Endothelial cell of umbilical vein (primary cell): Measurements from ENCODE around the gene CAMK2D. TPM values are rescaled to one million over a fixed set of nuclear protein-coding genes. Genes with fewer than 3 reads are reported as not detected.

Experiments
- BruUV-seq: library from RNA; stranded (reverse); fragments of 400-500 nt; replicated peaks from 2 replicates; lab custom pipeline; 2021; lab: Mats Ljungman, UMichigan
- CTCF ChIA-PET: fragments of 300-600, 350-600 bp; sonication (Branson Sonifier 250); formaldehyde crosslinking; loops from one replicate; lab custom pipeline; 2021; ENCODE audit warnings: antibody characterized with exemption, inconsistent platforms; lab: Charles Lee
- POLR2A ChIA-PET: fragments of 300-600, 350-600 bp; sonication (Branson Sonifier 250); formaldehyde crosslinking; loops from one replicate; lab custom pipeline; 2021; ENCODE audit warnings: antibody characterized with exemption, inconsistent platforms; lab: Charles Lee
- DNase-seq: peaks from one replicate; pipeline ENCODE4 v3.0.0-alpha.2; 2011; ENCODE audit warnings: low read depth, low spot score
- FAIRE-seq: peaks from 2 replicates; lab custom pipeline; 2011; peaks lifted over from hg19 to GRCh38; lab: Jason Lieb, UNC
- H2AFZ ChIP-seq: 2 replicates; pipeline ENCODE4 v1.6.0; 2012; ENCODE audit warnings: low read depth, low read length, control low read depth, inconsistent platforms
- H3K27ac ChIP-seq: 2 replicates; pipeline ENCODE4 v1.5.1; 2011; ENCODE audit warnings: low read depth, mild to moderate bottlenecking, control low read depth, low read length, moderate library complexity; ENCODE audit not compliant: insufficient read depth
- H3K27me3 ChIP-seq, 2 experiments: 2 replicates each; pipeline versions ENCODE4 v1.6.0 to v1.6.1; 2011; ENCODE audit warnings: low read length in 2 of 2, mixed read lengths in 1 of 2; ENCODE audit not compliant: control insufficient read depth in 2 of 2, insufficient read depth in 2 of 2
- H3K36me3 ChIP-seq, 2 experiments: 2 replicates in 1 of 2; 3 replicates in 1 of 2; pipeline ENCODE4 v1.5.1; 2011; ENCODE audit warnings: low read length in 2 of 2, mild to moderate bottlenecking in 1 of 2, moderate library complexity in 1 of 2; ENCODE audit not compliant: control insufficient read depth in 2 of 2, insufficient read depth in 2 of 2; ENCODE audit errors: extremely low read depth in 1 of 2
- H3K4me1 ChIP-seq: 3 replicates; pipeline ENCODE4 v1.5.1; 2011; ENCODE audit warnings: mild to moderate bottlenecking, low read length; ENCODE audit not compliant: control insufficient read depth, insufficient read depth; ENCODE audit errors: extremely low read depth
- H3K4me2 ChIP-seq: 2 replicates; pipeline ENCODE4 v1.6.1; 2011; ENCODE audit warnings: low read length, control low read depth, mixed read lengths; ENCODE audit not compliant: insufficient read depth
- H3K4me3 ChIP-seq, 3 experiments: fragments of 200-600 bp in 1 of 3; sonication (generic), shearing (Covaris generic) in 1 of 3; replicated peaks in 1 of 3; 2 replicates each; pipeline ENCODE4 v1.5.1; 2011 to 2016; ENCODE audit warnings: control low read depth in 3 of 3, low read length in 3 of 3, mild to moderate bottlenecking in 2 of 3, inconsistent platforms in 1 of 3, low read depth in 1 of 3, moderate library complexity in 1 of 3; ENCODE audit not compliant: insufficient read depth in 1 of 3
- H3K79me2 ChIP-seq: 2 replicates; pipeline ENCODE4 v1.6.0; 2012; ENCODE audit warnings: low read length, inconsistent platforms; ENCODE audit not compliant: control insufficient read depth, insufficient read depth
- H3K9ac ChIP-seq: replicated peaks from 2 replicates; pipeline ENCODE3; 2011; ENCODE audit warnings: low read length, control low read depth; ENCODE audit not compliant: insufficient read depth; ENCODE audit errors: extremely low read depth
- H3K9me1 ChIP-seq: replicated peaks from 3 replicates; pipeline ENCODE4 v1.6.0; 2011; ENCODE audit warnings: mild to moderate bottlenecking, low read length; ENCODE audit not compliant: control insufficient read depth, insufficient read depth; ENCODE audit errors: extremely low read depth
- H3K9me3 ChIP-seq: replicated peaks from 2 replicates; pipeline ENCODE4 v1.5.1; 2012; ENCODE audit warnings: low read length, inconsistent platforms; ENCODE audit not compliant: control insufficient read depth, insufficient read depth
- H4K20me1 ChIP-seq: replicated peaks from 2 replicates; pipeline ENCODE3; 2011; ENCODE audit warnings: mild to moderate bottlenecking, low read length; ENCODE audit not compliant: control insufficient read depth, insufficient read depth; ENCODE audit errors: extremely low read depth
- CTCF ChIP-seq, 2 donors: IDR thresholded peaks; 1 replicate in 1 of 2; 2 replicates in 1 of 2; pipeline ENCODE4 v1.5.1; 2011; ENCODE audit warnings: low read length in 2 of 2, mild to moderate bottlenecking in 2 of 2, moderate library complexity in 2 of 2, control low read depth in 1 of 2, inconsistent platforms in 1 of 2, low read depth in 1 of 2; ENCODE audit not compliant: insufficient read depth in 1 of 2; ENCODE audit errors: extremely low read depth in 1 of 2
- EZH2 ChIP-seq: IDR thresholded peaks from 2 replicates; pipeline ENCODE4 v1.6.1; 2012; ENCODE audit warnings: borderline replicate concordance, low read depth, mild to moderate bottlenecking, moderate library complexity, low read length, inconsistent platforms; ENCODE audit not compliant: severe bottlenecking
- FOS ChIP-seq: IDR thresholded peaks from 2 replicates; pipeline ENCODE4 v1.6.1; 2011; ENCODE audit warnings: mild to moderate bottlenecking, low read length, moderate library complexity, borderline replicate concordance; ENCODE audit not compliant: insufficient read depth
- GATA2 ChIP-seq: IDR thresholded peaks from 2 replicates; pipeline ENCODE4 v1.7.0; 2011; ENCODE audit warnings: low read depth, mild to moderate bottlenecking, moderate library complexity, mixed read lengths, low read length; ENCODE audit not compliant: insufficient read length, insufficient read depth
- JUN ChIP-seq: IDR thresholded peaks from 2 replicates; pipeline ENCODE4 v1.6.1; 2011; ENCODE audit warnings: borderline replicate concordance, low read depth; ENCODE audit not compliant: insufficient read length, insufficient read depth
- MAX ChIP-seq: IDR thresholded peaks from 2 replicates; pipeline ENCODE4 v1.6.1; 2011; ENCODE audit not compliant: insufficient read depth, insufficient read length
- MYC ChIP-seq: IDR thresholded peaks from one replicate; pipeline ENCODE4 v1.6.1; 2011; ENCODE audit warnings: mild to moderate bottlenecking, low read depth, low read length
- POLR2A ChIP-seq: IDR thresholded peaks from 2 replicates; pipeline ENCODE4 v1.6.1; 2012; ENCODE audit warnings: low read depth, mild to moderate bottlenecking, control low read depth, low read length
- POLR2AphosphoS5 ChIP-seq: IDR thresholded peaks from 2 replicates; pipeline ENCODE4 v1.6.1; 2012; ENCODE audit warnings: low read depth, mild to moderate bottlenecking, control low read depth, low read length, moderate library complexity; ENCODE audit not compliant: insufficient read depth
- dilution Hi-C: fragments of 300-500 bp; cut with MboI; formaldehyde crosslinking; loops from one replicate; pipeline ENCODE4 v1.15.0; 2019; ENCODE audit warnings: low sequenced_read_pairs; ENCODE audit not compliant: extremely low pct_ligation_motif_present
- intact Hi-C: fragments of 100-400 bp; cut with micrococcal nuclease; formaldehyde crosslinking; loops from one replicate; pipeline ENCODE4 v1.10.0; 2022
- polyA plus RNA-seq, 4 experiments: library from polyadenylated mRNA; depleted of rRNA in 3 of 4; stranded (reverse) in 3 of 4; unstranded in 1 of 4; fragments of >200 nt; gene quantifications; 2 replicates each; pipeline versions ENCODE4 v1.2.1 to v1.2.3, GENCODE V29; 2011 to 2012; ENCODE audit warnings: missing spikeins in 1 of 4
- total RNA-seq: library from RNA; stranded (reverse); gene quantifications from 2 replicates; pipeline ENCODE4 v1.2.3, GENCODE V29; 2021

The CAMK2D gene
- total and polyA plus RNA-seq, 2 donors (not counting 3 experiments of a cell fraction or from before 2014, with no cell fraction given) = 10.4 to 30.7 TPM

GRCh38 chr4:113618205-113618604 lies 143.3 kb downstream of the CAMK2D start:
- ChIA-PET POLR2A (no interaction called here), CTCF (no interaction called here)
- H3K36me3 ChIP-seq = no peaks in the 10 kb centered on the region
- H3K4me3 ChIP-seq = no peak overlapping the region
- no peaks in the 10 kb centered on the region for H3K9me3 ChIP-seq
- no peak overlapping the region for H3K4me2 ChIP-seq
- TF ChIP-seq CTCF (IDR thresholded peaks at IDR 0.05; ENCODE audit: extremely low read depth in 1 of 2, insufficient read depth in 1 of 2, low read depth in 1 of 2, low read length in 2 of 2) (no peak), EZH2 (no peak), FOS (no peak), POLR2AphosphoS5 (no peak), MYC (no peak), JUN (no peak), MAX (no peak), GATA2 (no peak), POLR2A (no peak)
- H3K27ac ChIP-seq = no peak overlapping the region
- BruUV-seq = no TSS peak
- no peaks in the 10 kb centered on the region for H3K27me3 ChIP-seq
- dilution Hi-C loops = no loop called here
- DNase-seq (no peak), FAIRE-seq (no peak)
- intact Hi-C loops = no loop called here
- H4K20me1 ChIP-seq = no peaks in the 10 kb centered on the region
- no peaks in the 10 kb centered on the region for H3K79me2 ChIP-seq
- H3K4me1 ChIP-seq = no peaks in the 10 kb centered on the region
- H2AFZ ChIP-seq = no peak overlapping the region
- H3K9ac ChIP-seq = no peak overlapping the region
- no peaks in the 10 kb centered on the region for H3K9me1 ChIP-seq
